ENCODE data around the gene CD226. TPM values are rescaled to one million over a fixed set of nuclear protein-coding genes. Genes with fewer than 3 reads are reported as not detected.

CD226 gene
- total and polyA plus RNA-seq, 2 of the 13 experiments (the other 11 are each of a cell fraction or from before 2014, with no cell fraction given) = 0.13 to 0.77 TPM

DNA sequence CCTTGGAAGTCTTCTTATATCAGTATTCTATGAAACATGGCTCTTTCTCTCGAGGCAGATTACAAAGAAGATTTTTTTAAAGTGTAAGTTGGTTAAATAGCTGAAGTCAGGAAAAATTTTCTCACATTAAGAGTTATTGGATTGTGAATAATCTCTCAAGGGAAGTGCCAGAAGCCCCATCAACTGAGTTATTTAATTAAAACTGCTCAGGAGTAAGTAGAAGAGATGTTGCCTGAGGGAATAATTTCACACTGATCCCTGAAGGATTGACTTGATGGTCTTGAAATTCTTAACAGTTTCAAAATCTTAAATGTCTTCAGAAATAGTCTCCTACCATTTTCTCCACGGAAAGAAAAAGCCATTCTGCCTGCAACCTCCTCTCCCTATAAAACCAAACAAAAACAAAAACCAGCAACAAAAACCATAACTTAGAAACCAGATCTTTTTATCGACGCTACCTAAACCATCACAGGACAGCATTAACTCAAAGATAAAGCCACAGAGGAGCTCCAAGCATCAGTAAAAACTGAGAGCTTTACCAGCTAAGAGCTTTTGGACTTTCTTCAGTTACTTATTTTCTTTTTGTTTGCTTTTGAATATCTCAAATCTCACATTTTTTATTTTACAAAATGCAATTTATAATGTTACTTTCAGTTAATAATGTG is 12.9 kb downstream of the CD226 start:
- Histone ChIP-seq H2AFZ (ENCODE audit: low read length) (no peak overlapping the region), H3K4me1 (ENCODE audit: insufficient read depth, low read length) (peaks cover 20% of the 10 kb centered on the region), H3K4me2 (ENCODE audit: low read depth, low read length) (no peak overlapping the region), H3K36me3 (replicated peaks in 1 of 2; ENCODE audit: control insufficient read depth in 1 of 2, insufficient read depth in 2 of 2, low read length in 2 of 2) (no peaks in the 10 kb centered on the region), H3K9me3 (ENCODE audit: low read length) (no peaks in the 10 kb centered on the region), H3K27me3 (ENCODE audit: control insufficient read depth in 1 of 2, insufficient read depth in 2 of 2, low read length in 2 of 2) (no peaks in the 10 kb centered on the region), H3K27ac (ENCODE audit: extremely low read length, insufficient read depth, low read length) (no peak overlapping the region), H4K20me1 (ENCODE audit: insufficient read depth, low read length) (no peaks in the 10 kb centered on the region), H3K79me2 (ENCODE audit: insufficient read depth, low read length) (no peaks in the 10 kb centered on the region), H3K9ac (ENCODE audit: insufficient read depth, low read depth, low read length) (no peak overlapping the region), H3K4me3 (replicated peaks in 1 of 3; ENCODE audit: insufficient read depth in 1 of 3, low read depth in 2 of 3, low read length in 3 of 3) (no peak overlapping the region)
- intact Hi-C loops (cut with micrococcal nuclease; ENCODE audit: unreplicated experiment) = no loop called here
- CTCF ChIA-PET (ENCODE audit: low intra/inter-chr PET ratio, low total read pairs) = no interaction called here
- DNase-seq (ENCODE audit: low spot score) (no peak), ATAC-seq (no peak), FAIRE-seq (no peak)
- TF ChIP-seq U2AF1 (optimal IDR thresholded peaks at IDR 0.05; ENCODE audit: low read depth, low read length) = no peak
- TF ChIP-seq ZNF296 (CRISPR knock-in tag; conservative IDR thresholded peaks at IDR 0.05) = no peak
- TF ChIP-seq MYNN (CRISPR knock-in tag; IDR thresholded peaks at IDR 0.05; ENCODE audit: low read depth) = no peak
- TF ChIP-seq, protein P1, sequence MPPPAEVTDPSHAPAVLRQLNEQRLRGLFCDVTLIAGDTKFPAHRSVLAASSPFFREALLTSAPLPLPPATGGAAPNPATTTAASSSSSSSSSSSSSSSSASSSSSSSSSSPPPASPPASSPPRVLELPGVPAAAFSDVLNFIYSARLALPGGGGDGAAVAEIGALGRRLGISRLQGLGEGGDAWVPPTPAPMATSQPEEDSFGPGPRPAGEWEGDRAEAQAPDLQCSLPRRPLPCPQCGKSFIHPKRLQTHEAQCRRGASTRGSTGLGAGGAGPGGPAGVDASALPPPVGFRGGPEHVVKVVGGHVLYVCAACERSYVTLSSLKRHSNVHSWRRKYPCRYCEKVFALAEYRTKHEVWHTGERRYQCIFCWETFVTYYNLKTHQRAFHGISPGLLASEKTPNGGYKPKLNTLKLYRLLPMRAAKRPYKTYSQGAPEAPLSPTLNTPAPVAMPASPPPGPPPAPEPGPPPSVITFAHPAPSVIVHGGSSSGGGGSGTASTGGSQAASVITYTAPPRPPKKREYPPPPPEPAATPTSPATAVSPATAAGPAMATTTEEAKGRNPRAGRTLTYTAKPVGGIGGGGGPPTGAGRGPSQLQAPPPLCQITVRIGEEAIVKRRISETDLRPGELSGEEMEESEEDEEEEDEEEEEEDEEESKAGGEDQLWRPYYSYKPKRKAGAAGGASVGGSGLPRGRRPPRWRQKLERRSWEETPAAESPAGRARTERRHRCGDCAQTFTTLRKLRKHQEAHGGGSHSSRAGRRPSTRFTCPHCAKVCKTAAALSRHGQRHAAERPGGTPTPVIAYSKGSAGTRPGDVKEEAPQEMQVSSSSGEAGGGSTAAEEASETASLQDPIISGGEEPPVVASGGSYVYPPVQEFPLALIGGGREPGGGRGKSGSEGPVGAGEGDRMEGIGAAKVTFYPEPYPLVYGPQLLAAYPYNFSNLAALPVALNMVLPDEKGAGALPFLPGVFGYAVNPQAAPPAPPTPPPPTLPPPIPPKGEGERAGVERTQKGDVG (CRISPR knock-in tag; IDR thresholded peaks at IDR 0.05; ENCODE audit: borderline replicate concordance) = no peak
- no peak for TF ChIP-seq ZNF383 (CRISPR knock-in tag; IDR thresholded peaks at IDR 0.05; ENCODE audit: borderline replicate concordance)
- TF ChIP-seq SAFB2 (CRISPR knock-in tag; IDR thresholded peaks at IDR 0.05; ENCODE audit: borderline replicate concordance, low read depth) = no peak
- no peak for TF ChIP-seq JDP2 (CRISPR knock-in tag; IDR thresholded peaks at IDR 0.05; ENCODE audit: borderline replicate concordance)
- no peak for TF ChIP-seq PRDM4 (CRISPR knock-in tag; IDR thresholded peaks at IDR 0.05; ENCODE audit: borderline replicate concordance)
- TF ChIP-seq MZF1 (CRISPR knock-in tag; IDR thresholded peaks at IDR 0.05; ENCODE audit: borderline replicate concordance) = no peak
- TF ChIP-seq RFXANK (CRISPR knock-in tag; IDR thresholded peaks at IDR 0.05) = no peak
- TF ChIP-seq, protein P2, sequence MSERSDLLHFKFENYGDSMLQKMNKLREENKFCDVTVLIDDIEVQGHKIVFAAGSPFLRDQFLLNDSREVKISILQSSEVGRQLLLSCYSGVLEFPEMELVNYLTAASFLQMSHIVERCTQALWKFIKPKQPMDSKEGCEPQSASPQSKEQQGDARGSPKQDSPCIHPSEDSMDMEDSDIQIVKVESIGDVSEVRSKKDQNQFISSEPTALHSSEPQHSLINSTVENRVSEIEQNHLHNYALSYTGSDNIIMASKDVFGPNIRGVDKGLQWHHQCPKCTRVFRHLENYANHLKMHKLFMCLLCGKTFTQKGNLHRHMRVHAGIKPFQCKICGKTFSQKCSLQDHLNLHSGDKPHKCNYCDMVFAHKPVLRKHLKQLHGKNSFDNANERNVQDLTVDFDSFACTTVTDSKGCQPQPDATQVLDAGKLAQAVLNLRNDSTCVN (CRISPR knock-in tag; IDR thresholded peaks at IDR 0.05; ENCODE audit: borderline replicate concordance) = no peak
- TF ChIP-seq, protein P3, sequence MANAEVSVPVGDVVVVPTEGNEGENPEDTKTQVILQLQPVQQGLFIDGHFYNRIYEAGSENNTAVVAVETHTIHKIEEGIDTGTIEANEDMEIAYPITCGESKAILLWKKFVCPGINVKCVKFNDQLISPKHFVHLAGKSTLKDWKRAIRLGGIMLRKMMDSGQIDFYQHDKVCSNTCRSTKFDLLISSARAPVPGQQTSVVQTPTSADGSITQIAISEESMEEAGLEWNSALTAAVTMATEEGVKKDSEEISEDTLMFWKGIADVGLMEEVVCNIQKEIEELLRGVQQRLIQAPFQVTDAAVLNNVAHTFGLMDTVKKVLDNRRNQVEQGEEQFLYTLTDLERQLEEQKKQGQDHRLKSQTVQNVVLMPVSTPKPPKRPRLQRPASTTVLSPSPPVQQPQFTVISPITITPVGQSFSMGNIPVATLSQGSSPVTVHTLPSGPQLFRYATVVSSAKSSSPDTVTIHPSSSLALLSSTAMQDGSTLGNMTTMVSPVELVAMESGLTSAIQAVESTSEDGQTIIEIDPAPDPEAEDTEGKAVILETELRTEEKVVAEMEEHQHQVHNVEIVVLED (CRISPR knock-in tag; IDR thresholded peaks at IDR 0.05; ENCODE audit: borderline replicate concordance) = no peak
- TF ChIP-seq ZNF619 (CRISPR knock-in tag; IDR thresholded peaks at IDR 0.05) = no peak
- WGBS (ENCODE audit: low lambda C conversion rate) = 95% methylated on average over 4 of the region's 4 CpGs
- BruUV-seq (replicated peaks) = no TSS peak
- in situ Hi-C loops (cut with HindIII; ENCODE audit: extremely low pct_ligation_motif_present, low pct_unique_long_range_greater_than_20kb) = no loop called here
- POLR2A ChIA-PET = no interaction called here
